HG02884 (cell line): ENCODE data around the gene EIF4ENIF1.
A peak's percentile ranks its signal among the peaks of the same experiment; 100 is the strongest.
"Not testable (repeated sequence)": the region's sequence is repeated elsewhere in the genome, so short reads cannot be mapped to it uniquely, and the experiment has no call there.

ENCODE experiments used
- ATAC-seq: cut with Tn5 transposase; IDR thresholded peaks from one replicate; pipeline ENCODE4 v1.9.1; 2021; ENCODE audit warnings: mild to moderate bottlenecking, moderate library complexity; ENCODE audit not compliant: unreplicated experiment

EIF4ENIF1 gene

GRCh38 chr22:31495343-31495742 is 5.7 kb upstream of the EIF4ENIF1 start:
- no peak for ATAC-seq

DNA sequence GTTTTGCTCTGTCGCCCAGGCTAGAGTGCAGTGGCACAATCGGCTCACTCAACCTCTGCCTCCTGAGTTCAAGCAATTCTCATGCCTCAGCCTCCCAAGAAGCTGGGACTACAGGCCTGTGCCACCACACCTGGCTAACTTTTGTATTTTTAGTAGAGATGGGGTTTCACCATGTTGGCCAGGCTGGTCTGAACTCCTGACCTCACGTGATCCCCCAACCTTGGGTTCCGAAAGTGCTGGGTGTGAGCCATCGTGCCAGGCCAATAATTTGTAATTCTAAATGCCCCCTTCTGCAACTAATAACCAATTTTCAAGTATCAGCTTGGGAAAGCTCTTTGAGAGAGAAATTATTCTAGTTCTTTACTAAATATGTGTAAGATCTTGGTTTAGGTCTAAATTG is 3.7 kb upstream of the EIF4ENIF1 start:
- not testable (repeated sequence) for ATAC-seq

DNA sequence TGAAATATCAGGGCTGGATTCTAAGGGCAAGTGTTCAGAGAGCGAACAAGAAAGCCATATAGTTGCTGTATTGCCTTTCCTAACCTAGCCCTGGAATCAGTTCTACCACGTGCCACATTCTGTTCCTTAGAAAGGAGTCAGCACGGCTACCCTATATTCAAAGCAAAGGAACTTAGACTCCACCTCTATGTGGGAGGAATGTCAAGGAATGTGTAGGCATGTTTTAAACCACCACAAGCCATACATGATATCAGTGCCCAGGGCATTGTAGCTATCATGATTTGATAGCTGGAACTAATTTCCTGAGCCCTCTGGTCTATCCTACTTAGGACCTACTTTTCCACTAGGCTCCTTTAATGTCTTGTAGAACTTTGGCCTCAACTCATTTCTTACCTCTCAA is 2.5 kb upstream of the EIF4ENIF1 start:
- ATAC-seq, result no peak

DNA sequence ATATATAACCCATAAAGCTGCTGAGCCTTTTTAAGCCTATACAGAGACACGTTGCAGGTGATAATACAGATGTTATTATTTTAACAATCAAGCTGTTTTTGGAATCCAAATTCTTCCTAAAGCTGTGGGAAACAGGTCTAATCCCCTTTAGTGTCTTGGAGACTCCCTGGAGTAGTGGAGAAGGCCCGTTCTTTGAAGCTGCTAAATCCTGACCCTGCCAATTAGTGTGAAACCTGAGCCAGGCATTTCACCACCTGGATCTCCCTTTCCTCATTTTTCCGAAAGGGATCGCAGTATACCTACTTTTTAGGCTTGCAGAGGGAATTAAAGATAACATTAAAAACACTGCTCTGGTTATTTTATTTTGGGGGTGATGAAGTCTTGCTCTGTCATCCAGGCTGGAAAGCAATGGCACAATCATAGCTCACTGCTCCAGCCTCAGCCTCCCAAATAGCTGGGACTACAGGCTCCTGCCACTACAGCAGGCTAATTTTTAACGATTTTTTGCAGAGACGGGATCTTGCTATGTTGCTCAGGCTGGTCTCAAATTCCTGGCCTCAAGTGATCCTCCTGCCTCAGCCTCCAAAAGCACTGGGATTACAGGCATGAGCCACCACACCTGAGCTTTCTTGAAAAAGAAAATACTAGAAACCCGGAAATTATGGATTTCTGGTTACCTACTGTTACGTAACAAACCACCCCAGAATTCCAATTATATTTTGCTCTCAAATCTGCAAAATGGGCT is 1.7 kb upstream of the EIF4ENIF1 start:
- no peak for ATAC-seq

DNA sequence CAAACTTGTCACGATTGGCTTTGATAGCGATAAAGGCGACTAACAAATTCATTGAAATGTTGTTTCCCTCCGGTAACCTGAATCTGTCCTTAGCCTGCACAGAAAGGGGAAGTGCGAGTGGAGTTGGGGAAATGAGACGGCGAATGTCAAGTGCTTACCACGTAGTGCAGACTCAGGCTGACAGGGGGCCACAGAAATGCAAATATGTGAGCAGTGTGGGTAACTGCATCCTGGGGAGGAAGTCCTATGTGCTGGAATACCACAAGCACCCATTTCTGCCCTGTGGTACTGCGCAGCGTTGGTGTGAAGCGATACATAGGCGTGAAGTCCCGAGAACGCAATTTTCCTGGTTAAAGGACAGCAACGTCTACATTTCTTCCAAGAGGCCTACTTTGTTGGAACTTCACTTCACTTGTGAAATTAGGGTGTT is 869 bp upstream of the EIF4ENIF1 start:
- ATAC-seq, result peak; percentile 47

GRCh38 chr22:31488988-31489617 is 539 bp downstream of the EIF4ENIF1 start:
- ATAC-seq, result peak; percentile 5

DNA sequence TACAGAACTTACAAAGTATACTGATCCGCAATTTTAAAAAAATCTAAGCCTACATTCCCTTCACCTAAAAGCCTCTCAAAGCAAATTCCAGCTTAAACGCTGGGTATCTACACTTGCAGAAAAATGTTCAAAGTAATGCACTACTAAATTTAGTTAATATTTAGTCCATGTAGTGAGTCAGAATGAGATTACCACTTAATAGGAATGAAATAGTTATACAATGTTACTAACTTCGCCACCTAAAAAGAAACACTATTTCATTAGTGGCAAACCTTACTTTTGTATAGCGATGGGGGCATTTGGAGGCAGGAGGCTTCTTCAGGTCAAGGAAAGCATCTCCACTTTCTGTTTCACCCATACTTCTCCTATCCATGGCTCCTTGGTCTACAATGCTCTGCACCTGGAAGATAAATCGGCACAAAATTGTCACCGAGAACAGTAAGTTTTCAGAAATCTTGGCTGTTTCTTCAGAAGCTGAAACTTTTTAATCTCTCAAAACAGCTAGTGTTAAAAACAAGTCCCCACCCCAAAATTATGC is 1.2 kb downstream of the EIF4ENIF1 start:
- no peak for ATAC-seq

GRCh38 chr22:31486951-31487350 is 2.7 kb downstream of the EIF4ENIF1 start:
- no peak for ATAC-seq

- ATAC-seq, result not testable (repeated sequence)
Measured at GRCh38 chr22:31486369-31486768, 3.3 kb downstream of the EIF4ENIF1 start.

GRCh38 chr22:31482470-31482869 is 7.2 kb downstream of the EIF4ENIF1 start:
- ATAC-seq, result not testable (repeated sequence)

DNA sequence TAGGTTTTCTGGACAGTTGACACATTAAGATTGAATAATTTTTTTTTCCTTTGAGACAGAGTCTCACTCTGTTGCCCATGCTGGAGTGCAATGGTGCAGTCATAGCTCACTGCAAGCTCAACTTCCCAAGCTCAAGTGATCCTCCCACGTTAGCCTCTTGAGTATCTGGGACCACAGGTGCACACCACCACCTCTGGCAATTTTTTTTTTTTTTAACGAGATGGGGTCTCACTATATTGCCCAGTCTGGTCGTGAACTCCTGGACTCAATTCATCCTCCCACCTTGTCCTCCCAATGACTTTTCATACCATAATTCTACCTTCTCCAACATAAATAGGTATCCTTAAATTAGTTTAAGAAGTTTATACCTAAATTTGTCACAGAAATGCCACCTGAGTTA is 8.5 kb downstream of the EIF4ENIF1 start:
- no peak for ATAC-seq

DNA sequence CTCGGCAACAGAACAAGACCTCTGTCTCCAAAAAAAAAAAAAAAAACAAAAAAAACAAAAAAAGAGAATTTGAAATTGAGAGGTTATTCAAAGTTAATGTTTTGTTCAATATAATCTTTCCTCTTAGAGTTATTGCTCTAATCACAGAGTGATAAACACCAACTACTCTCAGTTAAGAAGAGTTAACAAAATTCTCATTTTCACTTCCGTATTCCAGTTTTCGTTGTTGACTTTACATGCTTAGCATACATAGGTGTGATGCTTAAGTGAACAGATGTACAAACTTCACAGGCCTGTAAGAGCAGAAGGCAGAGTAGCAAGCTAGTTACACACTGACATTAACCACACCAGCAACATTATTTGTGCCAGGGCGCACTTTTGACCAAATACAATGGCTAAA is 12.3 kb downstream of the EIF4ENIF1 start:
- ATAC-seq, result no peak

GRCh38 chr22:31475800-31476199 is 13.8 kb downstream of the EIF4ENIF1 start:
- ATAC-seq, result no peak

GRCh38 chr22:31474743-31475142 is 14.9 kb downstream of the EIF4ENIF1 start:
- no peak for ATAC-seq

GRCh38 chr22:31465307-31465706 is 24.3 kb downstream of the EIF4ENIF1 start:
- ATAC-seq, result no peak

DNA sequence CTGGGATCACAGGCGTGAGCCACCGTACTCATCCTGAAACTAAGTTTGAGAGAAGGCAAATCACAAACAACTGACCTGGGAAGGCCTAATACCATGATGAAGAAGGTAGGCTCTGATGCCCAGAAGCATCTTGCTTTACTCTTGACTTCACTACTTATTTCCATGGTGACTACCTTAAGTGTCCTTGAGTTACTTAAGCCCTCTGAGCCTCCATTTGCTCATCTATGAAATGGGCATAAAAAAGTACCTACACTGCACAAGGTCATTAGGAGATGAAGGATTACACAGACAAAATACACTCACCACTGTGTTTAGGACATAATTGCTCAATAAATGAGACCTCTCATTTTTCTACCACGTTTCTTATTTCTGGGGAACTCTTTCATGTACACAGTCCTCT is 27.9 kb downstream of the EIF4ENIF1 start:
- no peak for ATAC-seq

- no peak for ATAC-seq
Measured at GRCh38 chr22:31451709-31452571, 37.7 kb downstream of the EIF4ENIF1 start.

DNA sequence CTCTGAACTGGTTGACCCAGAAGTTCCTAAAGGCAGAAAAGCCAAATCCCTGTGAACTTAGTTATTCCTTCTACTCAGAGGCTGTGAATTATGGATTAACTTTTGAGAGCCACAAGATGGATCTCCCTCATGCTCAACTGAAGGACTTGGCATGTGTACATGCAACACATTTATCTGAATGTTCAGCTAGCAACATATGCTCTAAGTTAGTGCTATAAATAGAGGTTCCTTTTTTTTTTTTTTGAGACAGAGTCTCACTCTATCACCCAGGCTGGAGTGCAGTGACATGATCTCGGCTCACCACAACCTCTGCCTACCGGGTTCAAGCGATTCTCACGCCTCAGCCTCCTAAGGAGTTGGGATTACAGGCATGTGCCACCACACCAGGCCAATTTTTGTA is 40.1 kb downstream of the EIF4ENIF1 start:
- ATAC-seq, result no peak

GRCh38 chr22:31448382-31448781 is 41.3 kb downstream of the EIF4ENIF1 start:
- no peak for ATAC-seq

DNA sequence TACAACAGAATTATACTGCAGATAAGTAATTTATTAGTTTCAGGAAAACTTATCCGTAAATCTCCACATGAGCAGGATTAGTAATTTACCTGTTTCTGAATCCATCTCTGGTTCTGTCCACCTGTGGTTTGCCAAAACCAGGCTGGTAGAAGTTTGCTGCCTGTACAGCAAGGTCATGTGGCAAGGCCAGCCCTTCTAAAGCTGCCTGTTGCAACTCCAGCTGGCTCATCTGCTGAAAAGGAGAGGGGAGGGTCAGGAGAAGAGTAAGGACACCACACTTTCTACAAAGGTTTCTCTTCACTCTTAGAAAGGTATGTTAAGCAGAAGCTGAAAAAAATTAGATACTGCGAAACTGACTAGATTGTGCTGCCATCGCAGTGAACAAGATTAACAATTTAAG is 42.3 kb downstream of the EIF4ENIF1 start:
- no peak for ATAC-seq

GRCh38 chr22:31446767-31447166 is 42.9 kb downstream of the EIF4ENIF1 start:
- ATAC-seq, result no peak
